ENCODE measurements around the gene RBM27. TPM values are rescaled to one million over a fixed set of nuclear protein-coding genes. Genes with fewer than 3 reads are reported as not detected.
"Not testable (repeated sequence)": the region's sequence is repeated elsewhere in the genome, so short reads cannot be mapped to it uniquely, and the experiment has no call there.

The RBM27 gene
- 10 to 100 TPM; 25.6 to 68.0 TPM for total RNA-seq

DNA sequence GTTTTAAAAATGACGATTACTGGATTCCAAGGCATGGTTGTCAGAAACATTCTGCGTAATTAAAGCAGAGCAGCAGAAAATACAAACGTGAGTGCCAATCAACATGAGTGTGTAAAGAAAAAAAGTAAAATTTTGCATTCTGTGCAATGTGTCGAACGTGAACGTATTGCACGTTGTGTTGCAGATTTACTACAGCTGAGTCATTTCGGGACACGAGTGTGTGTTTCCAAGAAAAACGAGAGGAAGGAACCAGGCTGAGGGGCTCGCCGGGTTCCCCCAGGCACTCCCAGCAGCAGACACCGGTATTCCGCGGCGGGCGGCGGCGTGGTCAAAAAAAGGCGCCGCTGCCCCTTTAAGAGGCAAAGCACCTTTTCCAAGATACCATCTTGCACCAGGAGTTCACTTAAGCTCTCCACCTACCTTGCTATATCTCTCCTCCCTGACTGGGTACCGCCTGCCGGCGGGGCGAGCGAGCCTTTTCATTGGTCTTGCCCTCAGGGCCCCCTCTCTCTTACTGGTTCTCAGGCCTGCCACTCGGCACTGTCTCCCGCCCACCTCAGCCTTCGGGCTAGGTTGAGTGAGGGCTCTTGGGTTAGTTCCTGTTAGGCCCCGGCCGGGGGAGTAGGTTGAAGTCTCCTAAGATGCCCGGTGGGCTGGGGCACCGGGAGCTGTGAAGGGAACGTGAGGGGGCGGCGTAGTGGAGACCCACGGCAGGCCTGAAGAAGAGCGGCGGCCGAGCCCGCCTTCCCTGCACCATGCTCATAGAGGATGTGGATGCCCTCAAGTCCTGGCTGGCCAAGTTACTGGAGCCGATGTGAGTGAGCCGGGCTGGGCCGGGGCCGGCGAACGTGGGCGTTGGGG lies at the start of gene RBM27:
TSS of gene RBM27 (plus strand) at position 595 of the 861 bp plus-strand sequence. CDS start at position 756, 161 bp downstream.
- H3K4me1 Mint-ChIP-seq = peaks cover 23% of the 10 kb centered on the region
- H3K27ac Mint-ChIP-seq = no peak within 1 kb of the TSS
- H3K36me3 Mint-ChIP-seq (ENCODE audit: low read depth) = no peaks in the 10 kb centered on the region
- no peaks in the 10 kb centered on the region for H3K9me3 Mint-ChIP-seq (ENCODE audit: low read depth)
- POLR2A ChIA-PET = interaction anchor here (0.6 to 1.3 kb wide), 7 partner anchors 13 to 244 kb away, joined by 3 to 4 read pairs (median 4); partner anchors contain the start of genes LARS1 and TCERG1
- intact Hi-C loops (cut with DNase I, micrococcal nuclease) = loop anchor here (1.0 to 5.0 kb wide), 6 partner anchors 21 to 266 kb away; partner anchors contain the start of genes LARS1 (in 2 of the 2), TCERG1 (in 2 of the 2) and SH3RF2 (in 1 of the 2)
- CTCF ChIA-PET = interaction anchor here (0.8 to 1.1 kb wide), 2 partner anchors 14 to 243 kb away, joined by 3 to 5 read pairs; partner anchors contain the start of gene TCERG1
- H3K4me3 Mint-ChIP-seq = no peak within 1 kb of the TSS
- DNase-seq (peak; percentile 97), ATAC-seq (peak; percentile 99)
- H3K27me3 Mint-ChIP-seq = no peaks in the 10 kb centered on the region

DNA sequence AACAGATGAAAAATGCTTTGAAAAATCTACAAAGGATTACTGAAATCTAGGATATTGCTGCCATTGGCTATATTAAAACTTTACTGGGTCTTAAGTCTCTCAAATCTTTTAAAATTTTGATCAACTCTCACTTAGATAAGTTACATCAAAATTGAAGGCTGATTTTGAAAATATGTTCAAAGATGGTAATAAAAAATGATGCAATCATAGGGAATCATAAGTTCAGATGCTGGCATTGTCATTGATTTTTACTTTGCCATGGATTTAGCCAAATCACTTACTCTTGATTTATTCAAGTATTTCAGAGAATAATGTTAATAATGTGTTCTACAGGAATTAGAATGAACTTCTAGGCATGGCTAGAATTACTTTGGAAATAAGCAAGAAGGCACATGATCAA lies 45.1 kb upstream of the RBM27 start:
- Mint-ChIP-seq H3K4me3 (no peak overlapping the region), H3K9me3 (ENCODE audit: low read depth) (no peaks in the 10 kb centered on the region), H3K36me3 (ENCODE audit: low read depth) (peaks cover 61% of the 10 kb centered on the region), H3K27me3 (no peaks in the 10 kb centered on the region), H3K27ac (no peak overlapping the region), H3K4me1 (no peaks in the 10 kb centered on the region)
- POLR2A ChIA-PET = no interaction called here
- intact Hi-C loops (cut with DNase I, micrococcal nuclease) = no loop called here
- no peak for DNase-seq
- CTCF ChIA-PET = no interaction called here
- ATAC-seq = no peak

GRCh38 chr5:146164382-146164781 lies 39.0 kb upstream of the RBM27 start:
- Mint-ChIP-seq H3K9me3 (ENCODE audit: low read depth) (no peaks in the 10 kb centered on the region), H3K27ac (no peak overlapping the region), H3K27me3 (no peaks in the 10 kb centered on the region), H3K4me1 (peaks cover 4% of the 10 kb centered on the region), H3K36me3 (ENCODE audit: low read depth) (peaks cover 66% of the 10 kb centered on the region), H3K4me3 (no peak overlapping the region)
- ATAC-seq = no peak
- intact Hi-C loops (cut with DNase I, micrococcal nuclease) = no loop called here
- ChIA-PET CTCF (no interaction called here), POLR2A (no interaction called here)
- DNase-seq = no peak

DNA sequence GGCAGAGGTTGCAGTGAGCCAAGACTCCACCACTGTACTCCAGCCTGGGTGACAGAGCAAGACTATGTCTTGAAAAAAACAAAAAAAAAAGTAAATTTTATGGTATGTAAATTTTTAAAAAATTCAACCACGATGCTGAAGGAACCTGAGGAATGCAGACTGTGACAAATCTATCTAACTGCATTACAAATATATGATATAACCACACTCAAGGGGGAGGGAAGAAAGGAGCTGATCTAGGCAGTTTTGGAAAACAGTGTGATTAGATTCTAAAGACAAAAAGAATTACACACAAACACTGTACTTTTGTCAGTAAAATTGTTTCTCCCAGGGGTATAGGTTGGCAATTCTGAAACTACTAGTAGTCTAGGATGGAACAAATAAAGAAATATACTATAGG lies 37.9 kb upstream of the RBM27 start:
- DNase-seq (no peak), ATAC-seq (no peak)
- H3K36me3 Mint-ChIP-seq (ENCODE audit: low read depth) = peaks cover 68% of the 10 kb centered on the region
- POLR2A ChIA-PET = no interaction called here
- H3K9me3 Mint-ChIP-seq (ENCODE audit: low read depth) = no peaks in the 10 kb centered on the region
- CTCF ChIA-PET = interaction anchor here (0.7 to 1.3 kb wide), 3 partner anchors 36 to 717 kb away, joined by 3 to 4 read pairs (median 3); no protein-coding TSS in a partner anchor
- no peak overlapping the region for H3K27ac Mint-ChIP-seq
- intact Hi-C loops (cut with DNase I, micrococcal nuclease) = loop anchor here in 1 of 2 experiments (5.0 kb wide), 1 partner anchor 297 kb away; no protein-coding TSS in a partner anchor
- no peak overlapping the region for H3K4me3 Mint-ChIP-seq
- H3K27me3 Mint-ChIP-seq = no peaks in the 10 kb centered on the region
- peaks cover 4% of the 10 kb centered on the region for H3K4me1 Mint-ChIP-seq

- intact Hi-C loops (cut with DNase I, micrococcal nuclease) = loop anchor here in 1 of 2 experiments (5.0 kb wide), 1 partner anchor 296 kb away; no protein-coding TSS in a partner anchor
- CTCF ChIA-PET = interaction anchor here (1.0 to 1.3 kb wide), 2 partner anchors 37 to 93 kb away, joined by 3 to 4 read pairs; no protein-coding TSS in a partner anchor
- Mint-ChIP-seq H3K27me3 (no peaks in the 10 kb centered on the region), H3K4me3 (no peak overlapping the region), H3K9me3 (ENCODE audit: low read depth) (no peaks in the 10 kb centered on the region), H3K36me3 (ENCODE audit: low read depth) (peaks cover 70% of the 10 kb centered on the region), H3K4me1 (peaks cover 4% of the 10 kb centered on the region), H3K27ac (no peak overlapping the region)
- no peak for DNase-seq
- ATAC-seq = no peak
- POLR2A ChIA-PET = no interaction called here
Measured at GRCh38 chr5:146165903-146166302, 37.5 kb upstream of the RBM27 start.

GRCh38 chr5:146169076-146169475 lies 34.3 kb upstream of the RBM27 start:
- intact Hi-C loops (cut with DNase I, micrococcal nuclease) = loop anchor here in 1 of 2 experiments (5.0 kb wide), 1 partner anchor 293 kb away; no protein-coding TSS in a partner anchor
- CTCF ChIA-PET = no interaction called here
- Mint-ChIP-seq H3K4me3 (no peak overlapping the region), H3K36me3 (ENCODE audit: low read depth) (peaks cover 55% of the 10 kb centered on the region), H3K4me1 (peaks cover 11% of the 10 kb centered on the region), H3K27me3 (no peaks in the 10 kb centered on the region), H3K27ac (no peak overlapping the region), H3K9me3 (ENCODE audit: low read depth) (no peaks in the 10 kb centered on the region)
- ATAC-seq (no peak), DNase-seq (no peak)
- POLR2A ChIA-PET = no interaction called here

DNA sequence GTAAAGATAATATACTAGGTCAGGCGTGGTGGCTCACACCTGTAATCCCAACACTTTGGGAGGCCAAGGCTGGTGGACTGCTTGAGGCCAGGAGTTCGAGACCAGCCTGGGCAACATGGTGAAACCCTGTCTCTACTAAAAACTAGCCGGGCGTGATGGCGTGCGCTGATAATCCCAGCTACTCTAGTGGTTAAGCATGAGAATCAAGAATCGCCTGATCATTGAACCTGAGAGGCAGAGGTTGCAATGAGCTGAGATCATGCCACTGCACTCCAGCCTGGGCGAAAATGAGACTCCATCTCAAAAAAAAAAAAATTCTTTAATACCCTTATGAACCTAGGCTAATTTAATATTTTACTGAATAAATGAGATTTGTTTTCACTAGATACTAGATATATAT lies 30.4 kb upstream of the RBM27 start:
- DNase-seq; H3K9me3 Mint-ChIP-seq (ENCODE audit: low read depth); ATAC-seq; H3K27me3 Mint-ChIP-seq; H3K4me3 Mint-ChIP-seq; H3K27ac Mint-ChIP-seq; intact Hi-C loops (cut with DNase I, micrococcal nuclease); POLR2A ChIA-PET: not testable (repeated sequence)
- Mint-ChIP-seq H3K36me3 (ENCODE audit: low read depth) (peaks cover 38% of the 10 kb centered on the region), H3K4me1 (peaks cover 11% of the 10 kb centered on the region)
- CTCF ChIA-PET = interaction anchor here (0.5 to 1.2 kb wide), 3 partner anchors 23 to 531 kb away, joined by 3 to 4 read pairs (median 3); no protein-coding TSS in a partner anchor

GRCh38 chr5:146173597-146173996 lies 29.8 kb upstream of the RBM27 start:
- Mint-ChIP-seq H3K4me1 (peaks cover 13% of the 10 kb centered on the region), H3K27ac (no peak overlapping the region), H3K36me3 (ENCODE audit: low read depth) (peaks cover 37% of the 10 kb centered on the region), H3K9me3 (ENCODE audit: low read depth) (no peaks in the 10 kb centered on the region), H3K4me3 (no peak overlapping the region), H3K27me3 (no peaks in the 10 kb centered on the region)
- DNase-seq = no peak
- ChIA-PET POLR2A (interaction anchor here (0.6 kb wide), 1 partner anchor 83 kb away, joined by 4 read pairs; no protein-coding TSS in a partner anchor), CTCF (interaction anchor here (0.9 to 1.3 kb wide), 4 partner anchors 13 to 41 kb away, joined by 3 to 4 read pairs (median 3); no protein-coding TSS in a partner anchor)
- intact Hi-C loops (cut with DNase I, micrococcal nuclease) = no loop called here
- peak; percentile 33 for ATAC-seq

DNA sequence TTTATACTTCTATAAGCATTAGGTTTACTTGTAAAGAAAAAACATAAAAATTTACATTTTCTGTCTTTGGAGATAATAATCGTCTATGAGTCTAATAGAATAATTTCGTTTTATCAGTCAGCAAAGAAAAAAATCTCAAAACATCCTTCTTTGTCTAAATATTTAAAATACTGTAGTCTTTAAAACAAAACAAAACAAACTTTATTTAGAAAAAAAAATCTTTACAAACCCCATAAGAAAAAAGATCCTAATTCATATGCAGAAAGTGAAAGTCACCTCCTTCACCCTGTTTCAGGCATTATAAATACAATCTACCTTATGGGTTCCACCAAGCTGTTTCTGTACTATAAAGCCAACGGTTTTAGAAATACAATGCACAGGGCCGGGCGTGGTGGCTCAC lies 26.6 kb upstream of the RBM27 start:
- H3K4me1 Mint-ChIP-seq = peaks cover 25% of the 10 kb centered on the region
- CTCF ChIA-PET = no interaction called here
- intact Hi-C loops (cut with DNase I, micrococcal nuclease) = no loop called here
- H3K27ac Mint-ChIP-seq = no peak overlapping the region
- POLR2A ChIA-PET = no interaction called here
- DNase-seq = no peak
- no peak for ATAC-seq
- no peak overlapping the region for H3K4me3 Mint-ChIP-seq
- H3K27me3 Mint-ChIP-seq = no peaks in the 10 kb centered on the region
- no peaks in the 10 kb centered on the region for H3K9me3 Mint-ChIP-seq (ENCODE audit: low read depth)
- peaks cover 36% of the 10 kb centered on the region for H3K36me3 Mint-ChIP-seq (ENCODE audit: low read depth)

DNA sequence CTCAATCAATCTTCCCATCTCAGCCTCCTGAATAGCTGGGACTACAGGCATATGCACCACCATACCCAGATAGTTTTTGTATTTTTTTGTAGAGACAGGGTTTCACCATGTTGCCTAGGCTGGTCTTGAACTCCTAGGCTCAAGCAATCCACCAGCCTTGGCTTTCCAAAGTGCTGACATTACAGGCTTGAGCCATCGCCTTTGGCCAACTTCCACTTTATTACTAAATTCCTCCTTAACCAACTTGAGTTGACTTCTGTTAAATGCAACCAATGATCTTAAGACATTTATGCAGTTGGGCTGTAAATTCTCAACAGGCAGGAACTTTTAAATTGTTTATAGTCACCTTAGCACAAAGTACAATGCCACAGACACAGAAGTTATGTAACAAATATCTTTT lies 23.7 kb upstream of the RBM27 start:
- H3K36me3 Mint-ChIP-seq (ENCODE audit: low read depth) = peaks cover 31% of the 10 kb centered on the region
- POLR2A ChIA-PET = no interaction called here
- peak overlapping the region; percentile 91 for H3K4me3 Mint-ChIP-seq

GRCh38 chr5:146183403-146183802 lies 20.0 kb upstream of the RBM27 start:
- ChIA-PET CTCF (interaction anchor here (1.0 kb wide), 1 partner anchor 22 kb away, joined by 3 read pairs; no protein-coding TSS in a partner anchor), POLR2A (interaction anchor here (0.5 to 1.3 kb wide), 5 partner anchors 20 to 267 kb away, joined by 3 to 6 read pairs (median 4); partner anchors contain the start of gene TCERG1)
- not testable (repeated sequence) for ATAC-seq; H3K27me3 Mint-ChIP-seq; H3K9me3 Mint-ChIP-seq (ENCODE audit: low read depth); DNase-seq
- peaks cover 25% of the 10 kb centered on the region for H3K36me3 Mint-ChIP-seq (ENCODE audit: low read depth)
- peak overlapping the region; percentile 91 for H3K4me3 Mint-ChIP-seq
- intact Hi-C loops (cut with DNase I, micrococcal nuclease) = loop anchor here in 1 of 2 experiments (2.0 kb wide), 1 partner anchor 237 kb away; no protein-coding TSS in a partner anchor
- peaks cover 27% of the 10 kb centered on the region for H3K4me1 Mint-ChIP-seq
- peak overlapping the region; percentile 98 for H3K27ac Mint-ChIP-seq

More for the DNA sequence above, 23.7 kb upstream of the RBM27 start:
- Mint-ChIP-seq H3K27me3 (no peaks in the 10 kb centered on the region), H3K9me3 (ENCODE audit: low read depth) (no peaks in the 10 kb centered on the region), H3K4me1 (peaks cover 21% of the 10 kb centered on the region), H3K27ac (peak overlapping the region; percentile 58)
- intact Hi-C loops (cut with DNase I, micrococcal nuclease) = no loop called here
- CTCF ChIA-PET = no interaction called here
- DNase-seq (no peak), ATAC-seq (no peak)

All from activated CD4-positive, alpha-beta T cell treated with anti-CD3 and anti-CD28 coated beads for 36 hours (primary cell).